ENCODE data around the gene CDKAL1. TPM values are rescaled to one million over a fixed set of nuclear protein-coding genes. Genes with fewer than 3 reads are reported as not detected.

Gene CDKAL1
- total and polyA plus RNA-seq, 10 donors: 4.8 to 26.9 (median 20.1) TPM

GRCh38 chr6:21022343-21023107 is 488.3 kb downstream of the CDKAL1 start:
- Histone ChIP-seq H3K27me3 (replicated peaks in 1 of 7) (no peaks in the 10 kb centered on the region), H3K4me1 (peaks cover 0 to 7% (median 0%) of the 10 kb centered on the region in 6 donors), H3K9me3 (peaks cover 0 to 4% (median 0%) of the 10 kb centered on the region in 8 donors), H3K36me3 (peaks cover 0 to 5% (median 0%) of the 10 kb centered on the region in 6 donors), H3K27ac (peak overlapping the region in 5 of 8 donors; percentile 4 to 52 (median 42)), H3K4me3 (no peak overlapping the region)
- intact Hi-C loops (cut with DNase I; ENCODE audit: low total_unique reads): no loop called here
- no peak for DNase-seq
- TF ChIP-seq POLR2AphosphoS5 (IDR thresholded peaks at IDR 0.05) (peak in 1 of 3 donors; percentile 30), POLR2A (IDR thresholded peaks at IDR 0.05) (no peak)
- WGBS, 5 donors: 69 to 83% (median 80%) methylated on average over 7 of the region's 7 CpGs

DNA sequence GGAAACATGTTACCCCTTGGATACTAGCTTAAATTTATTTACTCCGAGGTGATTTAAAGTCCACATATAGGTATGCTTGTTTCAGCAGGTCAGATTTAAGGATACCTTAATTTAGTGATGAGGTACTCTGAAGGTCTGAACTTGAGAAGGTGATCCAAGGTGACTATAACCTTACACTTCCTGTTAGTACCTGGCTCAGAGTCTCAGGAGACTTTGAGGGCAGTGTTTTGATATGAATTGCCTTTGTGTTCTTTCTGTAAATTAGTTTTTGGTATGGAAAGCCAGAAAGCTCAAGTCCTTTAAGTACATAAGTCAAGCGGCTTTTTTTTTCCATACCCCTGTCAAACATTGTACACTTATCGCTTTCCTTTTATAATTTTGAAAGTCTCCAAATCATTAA is 489.0 kb downstream of the CDKAL1 start:
- Histone ChIP-seq H3K27ac (peak overlapping the region in 4 of 8 donors; percentile 30 to 52 (median 44)), H3K27me3 (replicated peaks in 1 of 7) (no peaks in the 10 kb centered on the region), H3K4me3 (no peak overlapping the region), H3K4me1 (peaks cover 0 to 7% (median 0%) of the 10 kb centered on the region in 6 donors), H3K9me3 (peaks cover 0 to 4% (median 0%) of the 10 kb centered on the region in 8 donors), H3K36me3 (peaks cover 0 to 9% (median 0%) of the 10 kb centered on the region in 6 donors)
- no peak for TF ChIP-seq POLR2AphosphoS5 (IDR thresholded peaks at IDR 0.05)
- TF ChIP-seq, protein P1, sequence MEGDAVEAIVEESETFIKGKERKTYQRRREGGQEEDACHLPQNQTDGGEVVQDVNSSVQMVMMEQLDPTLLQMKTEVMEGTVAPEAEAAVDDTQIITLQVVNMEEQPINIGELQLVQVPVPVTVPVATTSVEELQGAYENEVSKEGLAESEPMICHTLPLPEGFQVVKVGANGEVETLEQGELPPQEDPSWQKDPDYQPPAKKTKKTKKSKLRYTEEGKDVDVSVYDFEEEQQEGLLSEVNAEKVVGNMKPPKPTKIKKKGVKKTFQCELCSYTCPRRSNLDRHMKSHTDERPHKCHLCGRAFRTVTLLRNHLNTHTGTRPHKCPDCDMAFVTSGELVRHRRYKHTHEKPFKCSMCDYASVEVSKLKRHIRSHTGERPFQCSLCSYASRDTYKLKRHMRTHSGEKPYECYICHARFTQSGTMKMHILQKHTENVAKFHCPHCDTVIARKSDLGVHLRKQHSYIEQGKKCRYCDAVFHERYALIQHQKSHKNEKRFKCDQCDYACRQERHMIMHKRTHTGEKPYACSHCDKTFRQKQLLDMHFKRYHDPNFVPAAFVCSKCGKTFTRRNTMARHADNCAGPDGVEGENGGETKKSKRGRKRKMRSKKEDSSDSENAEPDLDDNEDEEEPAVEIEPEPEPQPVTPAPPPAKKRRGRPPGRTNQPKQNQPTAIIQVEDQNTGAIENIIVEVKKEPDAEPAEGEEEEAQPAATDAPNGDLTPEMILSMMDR (IDR thresholded peaks at IDR 0.05 in 8 of 11, conservative IDR thresholded peaks at IDR 0.05 in 3 of 11): no peak
- no peak for TF ChIP-seq POLR2A (IDR thresholded peaks at IDR 0.05)
- DNase-seq: no peak
- intact Hi-C loops (cut with DNase I; ENCODE audit: low total_unique reads): no loop called here
- 84 to 93% (median 91%) methylated on average over 3 of the region's 3 CpGs for WGBS, 5 donors

DNA sequence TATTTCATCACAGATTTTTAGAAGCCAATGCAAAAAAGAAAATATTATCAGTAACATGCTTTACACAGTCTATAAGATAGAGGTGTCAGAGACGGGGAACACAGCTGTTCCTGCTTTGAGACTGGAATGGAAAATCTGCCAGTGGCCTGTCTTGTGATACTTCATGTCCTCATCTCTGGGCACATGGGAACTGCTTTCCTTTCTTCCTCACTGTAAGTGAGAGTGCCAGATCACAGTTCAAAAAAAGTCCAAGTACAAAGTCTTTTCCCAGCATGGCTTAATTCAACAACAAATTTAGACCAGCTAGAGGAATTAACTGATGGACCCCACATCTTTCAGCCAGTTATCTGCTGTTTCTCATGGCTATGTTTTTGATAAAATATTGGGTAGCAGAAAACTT is 490.4 kb downstream of the CDKAL1 start:
- H3K4me3 ChIP-seq: no peak overlapping the region
- intact Hi-C loops (cut with DNase I; ENCODE audit: low total_unique reads): no loop called here
- H3K36me3 ChIP-seq: peaks cover 0 to 9% (median 0%) of the 10 kb centered on the region in 6 donors
- 80 to 88% (median 87%) methylated on average over 1 of the region's 1 CpG for WGBS, 5 donors
- no peak overlapping the region for H3K27ac ChIP-seq
- peaks cover 0 to 4% (median 0%) of the 10 kb centered on the region in 8 donors for H3K9me3 ChIP-seq
- H3K4me1 ChIP-seq: peaks cover 0 to 7% (median 0%) of the 10 kb centered on the region in 6 donors
- no peak for DNase-seq
- no peaks in the 10 kb centered on the region for H3K27me3 ChIP-seq (replicated peaks in 1 of 7)
- TF ChIP-seq POLR2AphosphoS5 (IDR thresholded peaks at IDR 0.05) (no peak), POLR2A (IDR thresholded peaks at IDR 0.05) (no peak)
- TF ChIP-seq, protein P1 (IDR thresholded peaks at IDR 0.05 in 8 of 11, conservative IDR thresholded peaks at IDR 0.05 in 3 of 11): no peak

DNA sequence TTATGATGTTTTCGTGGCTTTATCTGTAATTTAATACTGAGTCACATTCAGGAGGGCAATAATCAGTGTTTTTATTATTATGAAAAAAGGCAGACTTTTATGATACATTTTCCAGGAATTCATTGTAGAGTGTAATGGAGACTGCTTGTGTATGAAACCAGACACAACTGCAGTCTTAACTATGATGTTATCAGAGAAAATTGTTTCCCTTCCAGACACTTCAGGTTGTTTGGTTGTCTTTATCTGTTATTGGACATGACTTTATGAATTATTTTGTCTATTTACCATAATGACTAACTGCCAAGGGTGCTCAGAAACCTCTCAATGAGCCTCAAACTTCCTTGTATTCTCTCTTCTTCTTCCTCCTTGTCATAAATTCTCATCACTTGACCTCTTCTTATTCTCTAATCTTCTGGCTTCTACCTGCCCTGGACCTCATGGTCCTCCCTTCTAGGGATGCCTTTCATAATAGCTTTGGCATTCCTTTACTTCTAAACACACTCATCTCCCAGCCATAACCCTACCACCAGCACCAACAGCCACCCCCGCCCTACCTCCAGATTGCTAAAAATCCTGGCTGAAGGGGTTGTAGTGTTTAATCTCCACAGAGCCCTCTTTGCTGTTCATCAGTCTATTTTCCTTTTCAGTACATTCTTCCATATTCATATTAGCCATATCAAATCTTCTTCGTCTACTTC is 492.5 kb downstream of the CDKAL1 start:
- no peak for DNase-seq
- Histone ChIP-seq H3K4me1 (peaks cover 0 to 7% (median 0%) of the 10 kb centered on the region in 6 donors), H3K36me3 (peaks cover 0 to 9% (median 0%) of the 10 kb centered on the region in 6 donors), H3K4me3 (no peak overlapping the region), H3K27ac (no peak overlapping the region), H3K9me3 (peaks cover 0 to 4% (median 0%) of the 10 kb centered on the region in 8 donors), H3K27me3 (replicated peaks in 1 of 7) (no peaks in the 10 kb centered on the region)
- intact Hi-C loops (cut with DNase I; ENCODE audit: low total_unique reads): no loop called here
- TF ChIP-seq, protein P1 (IDR thresholded peaks at IDR 0.05 in 8 of 11, conservative IDR thresholded peaks at IDR 0.05 in 3 of 11): no peak
- TF ChIP-seq POLR2AphosphoS5 (IDR thresholded peaks at IDR 0.05) (no peak), POLR2A (IDR thresholded peaks at IDR 0.05) (no peak)
- 95 to 98% (median 96%) methylated on average over 3 of the region's 3 CpGs for WGBS, 5 donors

Measured in spleen (tissue), 11 donors.